Measurements from ENCODE around the gene CTCFL. TPM values are rescaled to one million over a fixed set of nuclear protein-coding genes. Genes with fewer than 3 reads are reported as not detected.

CTCFL gene
- total RNA-seq, 2 experiments from 2014 or later = not detected

DNA sequence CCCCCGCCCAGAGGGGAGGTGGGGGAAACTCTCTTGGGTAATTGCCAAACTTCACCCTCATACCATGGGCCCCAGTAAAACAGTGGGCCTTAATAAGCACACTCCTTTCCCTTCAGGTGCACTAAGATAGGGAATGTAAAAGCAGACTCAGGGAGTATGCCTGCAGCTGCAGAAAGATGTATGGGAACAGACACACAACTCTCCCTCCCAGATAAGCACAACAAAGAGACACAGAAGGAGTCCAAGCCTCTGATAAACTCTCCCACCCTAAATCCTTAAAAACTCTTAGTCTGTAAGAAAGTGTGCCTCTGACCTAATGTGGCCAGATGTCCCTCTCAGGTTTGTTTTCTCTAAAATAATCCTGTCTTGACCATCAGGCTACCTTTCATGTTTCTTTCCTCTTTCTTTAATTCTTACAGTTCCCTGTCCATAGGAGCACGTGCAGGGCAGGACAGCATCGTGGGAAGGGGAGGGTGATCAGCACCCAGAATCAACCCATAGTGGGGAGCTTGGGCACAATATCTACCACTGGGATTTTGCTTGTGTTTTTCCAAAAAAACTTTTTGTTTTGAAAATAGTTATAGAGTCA lies 11.3 kb upstream of the CTCFL start:
- Mint-ChIP-seq H3K4me1 (no peaks in the 10 kb centered on the region), H3K9me3 (no peaks in the 10 kb centered on the region), H3K4me3 (no peak overlapping the region), H3K27me3 (peaks cover 35% of the 10 kb centered on the region), H3K36me3 (no peaks in the 10 kb centered on the region), H3K27ac (no peak overlapping the region)
- no peak for ATAC-seq (ENCODE audit: low read depth)
- DNase-seq = no peak
- POLR2A ChIA-PET = no interaction called here

DNA sequence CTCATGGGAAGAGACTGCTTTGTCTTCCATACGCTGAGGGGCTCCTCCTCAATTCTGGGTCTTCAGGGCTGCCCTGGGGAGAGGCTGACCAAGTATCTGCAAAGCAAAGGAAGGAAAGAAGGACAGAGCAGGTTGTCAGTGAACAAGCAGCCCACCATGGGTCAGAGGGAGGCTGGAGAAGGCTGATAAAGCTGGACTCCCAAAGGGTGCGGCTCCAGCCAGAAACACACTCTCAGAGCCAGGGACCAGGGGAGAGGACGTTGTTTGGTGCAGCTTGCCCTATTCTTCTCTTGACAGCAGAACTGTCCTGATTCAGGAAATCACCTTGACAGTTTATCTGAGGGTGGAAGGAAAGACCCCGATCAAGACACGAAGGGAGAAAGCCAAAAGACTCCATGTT lies 10.4 kb upstream of the CTCFL start:
- H3K4me3 Mint-ChIP-seq = no peak overlapping the region
- peaks cover 40% of the 10 kb centered on the region for H3K27me3 Mint-ChIP-seq
- H3K9me3 Mint-ChIP-seq = no peaks in the 10 kb centered on the region
- no peaks in the 10 kb centered on the region for H3K36me3 Mint-ChIP-seq
- H3K27ac Mint-ChIP-seq = no peak overlapping the region
- POLR2A ChIA-PET = no interaction called here
- H3K4me1 Mint-ChIP-seq = no peaks in the 10 kb centered on the region
- DNase-seq (no peak), ATAC-seq (ENCODE audit: low read depth) (no peak)

DNA sequence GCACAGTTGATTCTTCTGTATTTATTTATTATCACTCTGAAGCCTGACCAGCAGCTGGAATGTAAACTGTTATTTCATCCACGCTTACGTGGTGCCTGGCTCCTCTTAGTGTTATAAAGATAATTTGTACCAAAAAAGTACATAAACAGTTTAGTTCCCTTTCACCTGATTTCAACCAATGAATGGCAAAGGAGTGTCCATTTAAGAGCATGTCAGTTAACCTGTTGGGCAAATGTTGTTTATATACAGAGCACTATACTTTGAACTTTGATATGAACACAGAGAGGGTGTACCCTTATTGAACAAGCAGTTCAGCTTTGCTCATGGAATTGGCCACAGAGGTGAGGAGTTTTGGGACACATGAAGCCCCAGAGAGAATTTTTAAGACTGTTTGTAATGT lies 7.2 kb upstream of the CTCFL start:
- no peak overlapping the region for H3K27ac Mint-ChIP-seq
- H3K4me3 Mint-ChIP-seq = no peak overlapping the region
- DNase-seq (no peak), ATAC-seq (ENCODE audit: low read depth) (no peak)
- POLR2A ChIA-PET = no interaction called here
- no peaks in the 10 kb centered on the region for H3K4me1 Mint-ChIP-seq
- no peaks in the 10 kb centered on the region for H3K36me3 Mint-ChIP-seq
- H3K9me3 Mint-ChIP-seq = no peaks in the 10 kb centered on the region
- H3K27me3 Mint-ChIP-seq = peaks cover 31% of the 10 kb centered on the region

DNA sequence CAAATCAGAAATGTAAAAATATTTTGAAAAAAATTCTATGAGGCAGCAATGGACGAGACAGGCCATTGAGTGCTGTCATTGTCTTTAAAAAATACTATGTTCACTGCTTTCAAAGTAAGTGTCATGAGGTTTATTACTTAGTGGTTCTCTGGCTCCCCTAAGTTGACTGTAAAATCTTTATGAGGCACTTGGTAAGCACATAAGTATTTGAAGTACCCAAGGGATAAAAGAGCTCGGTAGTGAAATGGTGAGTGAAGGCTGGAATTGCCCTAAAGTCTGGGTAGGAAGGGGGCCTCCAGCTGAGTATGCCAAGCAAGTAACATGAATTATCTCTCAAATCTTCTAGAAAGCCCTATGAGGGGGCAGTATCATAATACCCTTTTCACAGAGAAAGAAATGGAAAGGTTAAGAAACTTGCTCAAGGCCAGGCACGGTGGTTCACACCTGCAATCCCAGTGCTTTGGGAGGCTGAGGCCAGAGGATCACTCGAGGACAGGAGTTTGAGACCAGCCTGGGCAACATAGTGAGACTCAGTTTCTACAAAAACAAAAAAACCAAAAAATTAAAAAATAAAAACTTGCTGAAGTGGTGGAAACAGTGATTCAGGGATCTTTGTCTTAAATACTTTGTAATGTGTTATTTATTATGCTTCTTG lies 5.5 kb upstream of the CTCFL start:
- no peak for ATAC-seq (ENCODE audit: low read depth)
- POLR2A ChIA-PET = no interaction called here

DNA sequence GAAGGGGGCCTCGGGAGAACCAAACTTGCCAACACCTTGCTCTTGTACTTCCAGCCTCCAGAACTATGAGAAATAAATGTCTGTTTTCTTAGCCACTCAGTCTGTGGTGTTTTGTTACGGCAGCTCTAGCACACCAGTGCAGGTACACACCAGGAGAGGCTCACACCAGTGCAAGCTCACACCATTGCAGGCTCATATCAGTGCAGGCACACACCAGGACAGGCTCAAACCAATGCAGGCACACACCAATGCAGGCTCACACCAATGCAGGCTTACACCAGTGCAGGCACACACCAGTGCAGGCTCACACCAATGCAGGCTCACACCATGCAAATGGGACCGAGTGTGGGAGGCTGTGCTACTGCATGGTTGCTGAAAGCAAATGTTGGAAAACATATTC lies 4.9 kb upstream of the CTCFL start:
- Mint-ChIP-seq H3K27ac (no peak overlapping the region), H3K4me3 (no peak overlapping the region), H3K36me3 (no peaks in the 10 kb centered on the region), H3K9me3 (no peaks in the 10 kb centered on the region), H3K4me1 (no peaks in the 10 kb centered on the region), H3K27me3 (peaks cover 16% of the 10 kb centered on the region)
- no peak for DNase-seq
- no peak for ATAC-seq (ENCODE audit: low read depth)
- POLR2A ChIA-PET = no interaction called here

More for the DNA sequence above, 5.5 kb upstream of the CTCFL start:
- H3K36me3 Mint-ChIP-seq = no peaks in the 10 kb centered on the region
- H3K4me1 Mint-ChIP-seq = no peaks in the 10 kb centered on the region
- H3K4me3 Mint-ChIP-seq = no peak overlapping the region
- H3K27ac Mint-ChIP-seq = no peak overlapping the region
- peaks cover 20% of the 10 kb centered on the region for H3K27me3 Mint-ChIP-seq
- H3K9me3 Mint-ChIP-seq = no peaks in the 10 kb centered on the region
- no peak for DNase-seq

DNA sequence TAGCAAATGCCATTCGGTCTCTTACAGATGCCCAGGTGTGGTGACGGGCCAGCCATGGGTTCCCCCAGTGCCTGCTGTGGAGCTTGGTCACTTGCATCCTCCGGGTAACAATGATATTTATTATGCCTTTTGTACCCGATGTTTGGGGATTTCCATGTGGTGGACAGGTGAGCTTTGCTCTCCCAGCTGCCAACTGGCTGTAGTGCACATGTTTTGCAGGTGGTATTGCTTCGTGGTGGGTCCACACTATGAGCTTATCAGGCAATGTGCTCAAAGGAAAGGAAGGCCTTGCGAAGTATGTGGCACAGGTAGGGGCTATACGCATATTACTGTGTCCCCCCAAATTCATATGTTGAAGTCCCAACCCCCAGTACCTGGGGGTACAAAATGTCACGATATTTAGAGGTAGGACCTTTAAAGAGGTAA lies 4.2 kb upstream of the CTCFL start:
- no peaks in the 10 kb centered on the region for H3K36me3 Mint-ChIP-seq
- no peaks in the 10 kb centered on the region for H3K9me3 Mint-ChIP-seq
- H3K4me3 Mint-ChIP-seq = no peak overlapping the region
- H3K4me1 Mint-ChIP-seq = no peaks in the 10 kb centered on the region
- POLR2A ChIA-PET = no interaction called here
- DNase-seq (no peak), ATAC-seq (ENCODE audit: low read depth) (no peak)
- peaks cover 14% of the 10 kb centered on the region for H3K27me3 Mint-ChIP-seq
- no peak overlapping the region for H3K27ac Mint-ChIP-seq

DNA sequence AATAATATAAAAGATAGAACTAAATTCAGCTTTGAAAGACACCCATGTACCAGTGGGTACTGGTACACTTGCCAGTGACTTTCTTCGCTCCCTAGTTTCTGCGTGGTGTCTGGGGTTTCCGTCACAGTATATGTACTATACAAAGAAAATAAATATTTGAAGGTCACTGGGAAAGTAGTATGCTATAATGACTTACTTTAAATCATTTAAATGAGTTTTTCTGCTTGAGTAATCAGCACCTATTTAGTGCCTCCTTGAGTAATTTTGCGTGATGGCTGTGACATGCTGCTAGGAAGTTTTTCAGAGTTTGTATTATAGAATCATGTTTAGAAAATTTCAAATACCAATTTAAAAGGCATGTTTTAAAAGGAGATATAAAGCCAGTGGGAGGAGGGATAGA lies 3.2 kb upstream of the CTCFL start:
- Mint-ChIP-seq H3K27ac (no peak overlapping the region), H3K4me1 (peaks cover under 1% of the 10 kb centered on the region), H3K4me3 (no peak overlapping the region), H3K27me3 (peaks cover 7% of the 10 kb centered on the region), H3K36me3 (no peaks in the 10 kb centered on the region), H3K9me3 (no peaks in the 10 kb centered on the region)
- ATAC-seq (ENCODE audit: low read depth) (no peak), DNase-seq (no peak)
- POLR2A ChIA-PET = no interaction called here

DNA sequence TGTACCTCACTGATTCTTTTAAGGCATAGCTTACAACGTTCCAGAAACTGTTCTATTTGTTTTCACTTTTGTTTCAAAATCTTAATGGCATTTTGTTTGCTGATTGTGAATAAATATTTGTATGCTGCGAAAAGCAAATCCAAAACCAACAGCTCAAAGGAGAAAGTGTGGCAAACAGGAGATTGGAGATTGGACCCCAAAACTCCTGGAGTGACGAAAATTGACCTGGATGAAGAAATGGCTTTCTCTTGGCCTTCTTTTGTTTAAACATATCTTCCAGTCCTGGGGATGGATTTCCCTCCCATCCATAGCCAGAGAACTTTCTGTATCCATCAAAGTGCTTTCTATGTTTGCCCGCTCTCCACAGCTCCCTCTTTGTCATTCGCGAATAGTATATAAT lies 2.8 kb upstream of the CTCFL start:
- no peaks in the 10 kb centered on the region for H3K9me3 Mint-ChIP-seq
- no peaks in the 10 kb centered on the region for H3K36me3 Mint-ChIP-seq
- ATAC-seq (ENCODE audit: low read depth) = no peak

DNA sequence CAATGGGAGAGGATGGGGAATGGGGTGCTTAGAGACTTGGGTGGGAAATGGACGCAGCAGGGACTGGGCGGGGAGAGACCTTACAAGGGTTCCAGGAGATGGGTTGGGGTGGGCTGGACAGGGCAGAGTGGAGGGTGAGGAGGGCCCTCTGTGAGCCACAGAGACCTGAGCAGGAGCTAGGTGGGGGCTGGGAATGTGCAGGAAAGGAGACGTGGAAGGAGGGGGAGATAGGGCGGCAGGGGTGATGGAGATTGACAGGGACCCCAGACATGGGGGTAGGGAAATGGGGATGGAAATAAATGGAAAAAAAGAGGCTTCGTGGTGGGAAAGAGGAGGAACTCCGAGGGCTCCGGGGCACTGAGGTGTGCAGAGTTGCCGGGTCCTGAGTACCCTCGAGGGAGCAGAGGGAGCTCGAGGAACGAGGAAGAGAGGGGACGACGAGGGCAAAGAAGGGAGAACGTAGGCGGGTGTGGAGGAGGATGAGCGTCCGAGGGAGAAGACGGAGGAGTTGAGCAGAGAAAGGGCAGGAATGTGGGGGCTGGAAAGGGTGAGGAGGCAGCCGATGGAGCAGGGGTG lies 2.0 kb upstream of the CTCFL start:
- H3K36me3 Mint-ChIP-seq = no peaks in the 10 kb centered on the region
- DNase-seq (no peak), ATAC-seq (ENCODE audit: low read depth) (no peak)
- H3K27ac Mint-ChIP-seq = no peak overlapping the region
- peaks cover 11% of the 10 kb centered on the region for H3K4me1 Mint-ChIP-seq
- H3K9me3 Mint-ChIP-seq = no peaks in the 10 kb centered on the region
- H3K27me3 Mint-ChIP-seq = peaks cover 7% of the 10 kb centered on the region
- POLR2A ChIA-PET = interaction anchor here (0.5 kb wide), 1 partner anchor 300 kb away, joined by 3 read pairs; no protein-coding TSS in a partner anchor
- no peak overlapping the region for H3K4me3 Mint-ChIP-seq

More for the DNA sequence above, 2.8 kb upstream of the CTCFL start:
- DNase-seq = no peak
- POLR2A ChIA-PET = interaction anchor here (0.5 kb wide), 1 partner anchor 301 kb away, joined by 3 read pairs; no protein-coding TSS in a partner anchor
- peaks cover 7% of the 10 kb centered on the region for H3K27me3 Mint-ChIP-seq
- peaks cover 5% of the 10 kb centered on the region for H3K4me1 Mint-ChIP-seq
- no peak overlapping the region for H3K4me3 Mint-ChIP-seq
- no peak overlapping the region for H3K27ac Mint-ChIP-seq

DNA sequence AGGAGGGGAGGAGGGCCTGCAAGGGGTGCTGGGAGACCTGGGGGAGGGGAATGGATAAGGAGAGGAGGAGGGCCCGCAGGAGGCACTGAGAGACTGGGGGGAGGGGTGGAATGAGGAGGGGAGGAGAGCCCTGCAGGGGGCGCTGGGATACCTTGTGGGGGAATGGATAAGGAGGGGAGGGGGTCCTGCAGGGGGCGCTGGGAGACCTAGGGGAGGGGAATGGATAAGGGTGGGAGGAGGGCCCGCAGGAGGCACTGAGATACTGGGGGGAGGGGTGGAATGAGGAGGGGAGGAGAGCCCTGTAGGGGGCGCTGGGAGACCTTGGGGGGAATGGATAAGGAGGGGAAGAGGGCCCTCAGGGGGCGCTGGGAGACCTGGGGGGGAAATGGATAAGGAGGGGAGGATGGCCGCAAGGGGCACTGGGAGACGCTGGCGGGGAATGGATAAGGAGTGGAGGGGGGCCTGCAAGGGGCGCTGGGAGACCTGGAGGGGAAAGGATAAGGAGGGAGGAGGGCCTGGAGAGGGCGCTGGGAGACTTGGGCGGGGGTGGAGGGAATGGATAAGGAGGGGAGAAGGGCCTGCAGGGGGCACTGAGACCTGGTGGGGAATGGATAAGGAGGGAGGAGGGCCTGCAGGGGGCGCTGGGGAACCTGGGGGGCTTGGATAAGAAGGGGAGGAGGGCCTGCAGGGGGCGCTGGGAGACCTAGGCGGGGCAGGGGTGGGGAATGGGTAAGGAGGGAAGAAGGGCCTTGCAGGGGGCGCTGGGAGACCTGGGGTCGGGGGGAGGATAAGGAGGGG lies 1.3 kb upstream of the CTCFL start:
- no peak for ATAC-seq (ENCODE audit: low read depth)
- Mint-ChIP-seq H3K9me3 (no peaks in the 10 kb centered on the region), H3K4me3 (no peak overlapping the region), H3K36me3 (no peaks in the 10 kb centered on the region), H3K27ac (no peak overlapping the region), H3K4me1 (peaks cover 14% of the 10 kb centered on the region), H3K27me3 (peaks cover 7% of the 10 kb centered on the region)
- POLR2A ChIA-PET = no interaction called here
- no peak for DNase-seq

DNA sequence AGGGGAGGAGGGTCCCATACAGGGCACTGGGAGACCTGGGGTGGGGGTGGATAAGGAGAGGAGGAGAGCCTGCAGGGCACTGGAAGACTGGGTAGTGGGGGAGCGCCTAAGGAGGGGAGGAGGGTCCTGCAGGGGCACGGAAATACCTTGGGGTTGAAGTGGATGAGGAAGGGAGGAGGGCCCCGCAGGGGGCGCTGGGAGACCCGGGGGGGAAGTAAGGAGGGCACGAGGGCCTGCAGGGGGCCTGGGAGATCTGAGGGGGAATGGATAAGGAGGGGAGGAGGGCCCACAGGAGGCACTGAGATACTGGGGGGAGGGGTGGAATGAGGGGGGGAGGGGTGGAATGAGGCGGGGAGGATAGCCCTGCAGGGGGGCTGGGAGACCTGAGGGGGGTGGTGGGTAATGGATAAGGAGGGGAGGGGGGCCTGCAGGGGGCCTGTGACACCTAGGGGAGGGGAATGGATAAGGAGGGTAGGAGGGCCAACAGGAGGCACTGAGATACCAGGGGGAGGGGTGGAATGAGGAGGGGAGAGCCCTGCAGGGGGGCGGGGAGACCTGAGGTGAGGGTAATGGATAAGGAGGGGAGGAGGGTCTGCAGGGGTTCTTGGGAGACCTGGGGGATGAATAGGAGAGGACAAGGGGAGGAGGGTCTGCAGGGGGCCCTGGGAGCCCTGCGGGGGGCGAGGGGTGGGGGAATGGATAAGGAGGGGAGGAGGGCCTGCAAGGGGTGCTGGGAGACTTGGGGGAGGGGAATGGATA lies 567 bp upstream of the CTCFL start:
- no peak overlapping the region for H3K27ac Mint-ChIP-seq
- H3K4me3 Mint-ChIP-seq = no peak overlapping the region

DNA sequence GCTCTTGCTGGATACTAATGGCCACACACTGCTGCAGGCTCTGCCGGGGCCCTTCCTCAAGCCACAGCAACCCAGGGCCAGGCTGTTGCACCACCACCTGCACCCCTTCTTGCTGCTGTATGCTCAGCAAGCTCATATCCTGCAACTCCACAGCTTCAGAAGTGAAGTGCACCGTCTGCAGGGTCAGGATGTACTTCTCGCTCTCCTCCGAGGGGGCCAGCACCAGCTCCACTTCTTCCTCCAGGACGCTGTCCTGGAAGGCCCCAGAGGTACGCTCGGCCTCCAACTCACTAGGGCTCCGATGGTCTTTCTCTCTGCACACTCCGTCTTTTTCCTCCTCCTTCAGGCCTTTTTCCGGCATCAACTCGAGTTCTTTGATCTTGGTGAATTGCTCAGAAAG lies 1.2 kb downstream of the CTCFL start:
- ATAC-seq (ENCODE audit: low read depth) = no peak
- no peak overlapping the region for H3K4me3 Mint-ChIP-seq
- peaks cover 3% of the 10 kb centered on the region for H3K27me3 Mint-ChIP-seq

More for the DNA sequence above, 567 bp upstream of the CTCFL start:
- Mint-ChIP-seq H3K4me1 (peaks cover 14% of the 10 kb centered on the region), H3K9me3 (no peaks in the 10 kb centered on the region), H3K36me3 (no peaks in the 10 kb centered on the region), H3K27me3 (peaks cover 5% of the 10 kb centered on the region)
- POLR2A ChIA-PET = no interaction called here
- DNase-seq (no peak), ATAC-seq (ENCODE audit: low read depth) (no peak)

More for the DNA sequence above, 1.2 kb downstream of the CTCFL start:
- peaks cover 14% of the 10 kb centered on the region for H3K4me1 Mint-ChIP-seq
- no peak overlapping the region for H3K27ac Mint-ChIP-seq
- DNase-seq = no peak
- H3K9me3 Mint-ChIP-seq = no peaks in the 10 kb centered on the region
- no peaks in the 10 kb centered on the region for H3K36me3 Mint-ChIP-seq
- POLR2A ChIA-PET = no interaction called here
